ENCODE measurements around the gene MOB1B. TPM values are rescaled to one million over a fixed set of nuclear protein-coding genes. Genes with fewer than 3 reads are reported as not detected.
"Not testable (repeated sequence)": the region's sequence is repeated elsewhere in the genome, so short reads cannot be mapped to it uniquely, and the experiment has no call there.

The MOB1B gene
- polyA plus RNA-seq, 1 donor, result 27.4 TPM

GRCh38 chr4:70956549-70957210, 54.5 kb downstream of the MOB1B start:
- no peak for DNase-seq

GRCh38 chr4:70958681-70959080, 56.5 kb downstream of the MOB1B start:
- no peak for DNase-seq

GRCh38 chr4:70969076-70969475, 66.9 kb downstream of the MOB1B start:
- no peak for DNase-seq

GRCh38 chr4:70976252-70976651, 74.1 kb downstream of the MOB1B start:
- no peak for DNase-seq

- no peak for DNase-seq
These were observed 77.4 kb downstream of the MOB1B start for GRCh38 chr4:70979445-70980008.

GRCh38 chr4:70980196-70980595, 78.0 kb downstream of the MOB1B start:
- DNase-seq, result no peak

- DNase-seq, result no peak
These were observed 81.9 kb downstream of the MOB1B start for GRCh38 chr4:70984106-70984505.

- DNase-seq, result no peak
These were observed 82.4 kb downstream of the MOB1B start for GRCh38 chr4:70984589-70984988.

- no peak for DNase-seq
These were observed 89.4 kb downstream of the MOB1B start for GRCh38 chr4:70991596-70991995.

- DNase-seq, result no peak
These were observed 90.3 kb downstream of the MOB1B start for GRCh38 chr4:70992391-70992881.

GRCh38 chr4:70993181-70994068, 91.3 kb downstream of the MOB1B start, which contains the start of gene DCK:
TSS of gene DCK (plus strand) at chr4:70993649. CDS start at chr4:70993836, 187 bp downstream.
- peak; percentile 96 for DNase-seq

GRCh38 chr4:70994069-70994366, 91.8 kb downstream of the MOB1B start:
- DNase-seq, result no peak

- DNase-seq, result no peak
These were observed 92.4 kb downstream of the MOB1B start for GRCh38 chr4:70994387-70995099.

GRCh38 chr4:70996018-70996360, 93.8 kb downstream of the MOB1B start:
- DNase-seq, result no peak

GRCh38 chr4:70997036-70997435, 94.9 kb downstream of the MOB1B start:
- DNase-seq, result no peak

- no peak for DNase-seq
These were observed 95.4 kb downstream of the MOB1B start for GRCh38 chr4:70997546-70997945.

- DNase-seq, result not testable (repeated sequence)
These were observed 97.5 kb downstream of the MOB1B start for GRCh38 chr4:70999639-71000038.

GRCh38 chr4:71001363-71001762, 99.2 kb downstream of the MOB1B start:
- not testable (repeated sequence) for DNase-seq

- DNase-seq, result no peak
These were observed 102.2 kb downstream of the MOB1B start for GRCh38 chr4:71004281-71004851.

- not testable (repeated sequence) for DNase-seq
These were observed 102.9 kb downstream of the MOB1B start for GRCh38 chr4:71005025-71005424.

- DNase-seq, result no peak
These were observed 104.2 kb downstream of the MOB1B start for GRCh38 chr4:71006203-71006907.

GRCh38 chr4:71008196-71008595, 106.0 kb downstream of the MOB1B start:
- no peak for DNase-seq
